ENCODE measurements around the gene NUP160. TPM values are rescaled to one million over a fixed set of nuclear protein-coding genes. Genes with fewer than 3 reads are reported as not detected.
A peak's percentile ranks its signal among the peaks of the same experiment; 100 is the strongest.
"Not testable (repeated sequence)": the region's sequence is repeated elsewhere in the genome, so short reads cannot be mapped to it uniquely, and the experiment has no call there.

The NUP160 gene
- total RNA-seq, 1 donor from 2014 or later: 40.8 TPM

- intact Hi-C loops (cut with DNase I): no loop called here
- no peak for TF ChIP-seq POLR2A (IDR thresholded peaks at IDR 0.05)
- TF ChIP-seq POLR2AphosphoS5 (IDR thresholded peaks at IDR 0.05; ENCODE audit: insufficient read depth in 1 of 2, low read depth in 1 of 2): peak in 1 of 2 donors; percentile 26
- no peak for DNase-seq (ENCODE audit: extremely low spot score in 2 of 2)
- H3K36me3 ChIP-seq: no peaks in the 10 kb centered on the region
- H3K4me3 ChIP-seq: no peak overlapping the region
- H3K27me3 ChIP-seq: no peaks in the 10 kb centered on the region
- no peak overlapping the region for H3K27ac ChIP-seq
- no peaks in the 10 kb centered on the region for H3K4me1 ChIP-seq
- H3K9me3 ChIP-seq: no peaks in the 10 kb centered on the region
Observed at GRCh38 chr11:47889714-47890441, 41.7 kb upstream of the NUP160 start.

- no peaks in the 10 kb centered on the region for H3K9me3 ChIP-seq
- H3K27ac ChIP-seq: no peak overlapping the region
- no peak for DNase-seq (ENCODE audit: extremely low spot score in 2 of 2)
- TF ChIP-seq CTCF (IDR thresholded peaks at IDR 0.05) (no peak), POLR2A (IDR thresholded peaks at IDR 0.05) (no peak), POLR2AphosphoS5 (IDR thresholded peaks at IDR 0.05; ENCODE audit: insufficient read depth in 1 of 2, low read depth in 1 of 2) (no peak)
- intact Hi-C loops (cut with DNase I): no loop called here
- no peaks in the 10 kb centered on the region for H3K36me3 ChIP-seq
- H3K4me1 ChIP-seq: no peaks in the 10 kb centered on the region
- H3K4me3 ChIP-seq: no peak overlapping the region
- H3K27me3 ChIP-seq: no peaks in the 10 kb centered on the region
Observed at GRCh38 chr11:47887910-47888569, 39.9 kb upstream of the NUP160 start.

GRCh38 chr11:47886096-47886495, 37.9 kb upstream of the NUP160 start:
- no peaks in the 10 kb centered on the region for H3K36me3 ChIP-seq
- no peaks in the 10 kb centered on the region for H3K4me1 ChIP-seq
- H3K4me3 ChIP-seq: no peak overlapping the region
- H3K27me3 ChIP-seq: no peaks in the 10 kb centered on the region
- no peak overlapping the region for H3K27ac ChIP-seq
- H3K9me3 ChIP-seq: no peaks in the 10 kb centered on the region
- intact Hi-C loops (cut with DNase I): no loop called here
- no peak for DNase-seq (ENCODE audit: extremely low spot score in 2 of 2)
- TF ChIP-seq POLR2AphosphoS5 (IDR thresholded peaks at IDR 0.05; ENCODE audit: insufficient read depth in 1 of 2, low read depth in 1 of 2) (no peak), CTCF (IDR thresholded peaks at IDR 0.05) (no peak), POLR2A (IDR thresholded peaks at IDR 0.05) (no peak)

- H3K36me3 ChIP-seq; H3K4me3 ChIP-seq; DNase-seq (ENCODE audit: extremely low spot score in 2 of 2); H3K9me3 ChIP-seq; H3K4me1 ChIP-seq; H3K27ac ChIP-seq; H3K27me3 ChIP-seq; intact Hi-C loops (cut with DNase I): not testable (repeated sequence)
Observed at GRCh38 chr11:47882437-47882836, 34.3 kb upstream of the NUP160 start.

GRCh38 chr11:47881145-47881544, 33.0 kb upstream of the NUP160 start:
- no peaks in the 10 kb centered on the region for H3K9me3 ChIP-seq
- no peak overlapping the region for H3K4me3 ChIP-seq
- no peak overlapping the region for H3K27ac ChIP-seq
- no peak for DNase-seq (ENCODE audit: extremely low spot score in 2 of 2)
- TF ChIP-seq POLR2A (IDR thresholded peaks at IDR 0.05) (no peak), POLR2AphosphoS5 (IDR thresholded peaks at IDR 0.05; ENCODE audit: insufficient read depth in 1 of 2, low read depth in 1 of 2) (no peak), CTCF (IDR thresholded peaks at IDR 0.05) (no peak)
- H3K4me1 ChIP-seq: no peaks in the 10 kb centered on the region
- no peaks in the 10 kb centered on the region for H3K36me3 ChIP-seq
- intact Hi-C loops (cut with DNase I): no loop called here
- H3K27me3 ChIP-seq: no peaks in the 10 kb centered on the region

Data from vagina (tissue), 2 donors.